Esophagus muscularis mucosa (tissue), 4 donors: ENCODE results near the gene CCDC82. TPM values are rescaled to one million over a fixed set of nuclear protein-coding genes. Genes with fewer than 3 reads are reported as not detected.

Experiments
- DNase-seq: peaks from one replicate; pipeline ENCODE4 v3.0.0-alpha.2; 2017; ENCODE audit errors: extremely low spot score
- H3K27ac ChIP-seq, 4 donors: fragments of 200-600 bp; sonication (generic); replicated peaks in 1 of 4; 1 replicate in 3 of 4; 2 replicates in 1 of 4; pipeline ENCODE4 v1.5.1; 2016 to 2019; ENCODE audit warnings: mild to moderate bottlenecking in 1 of 4
- H3K27me3 ChIP-seq, 4 donors: fragments of 200-600 bp; sonication (generic); one replicate each; pipeline versions ENCODE4 v1.5.1 to v1.6.0; 2016 to 2019
- H3K36me3 ChIP-seq, 4 donors: fragments of 200-600 bp; sonication (generic); one replicate each; pipeline ENCODE4 v1.5.1; 2016 to 2019
- H3K4me1 ChIP-seq, 4 donors: fragments of 200-600 bp; sonication (generic); one replicate each; pipeline ENCODE4 v1.5.1; 2016 to 2019
- H3K4me3 ChIP-seq, 4 donors: fragments of 200-600 bp; sonication (generic); 1 replicate in 2 of 4; 2 replicates in 2 of 4; pipeline ENCODE4 v1.5.1; 2016 to 2019; ENCODE audit warnings: mild to moderate bottlenecking in 4 of 4, moderate library complexity in 1 of 4
- H3K9me3 ChIP-seq, 4 donors: fragments of 200-600 bp; sonication (generic); 1 replicate in 3 of 4; 2 replicates in 1 of 4; pipeline ENCODE4 v1.5.1; 2016 to 2019
- EP300 ChIP-seq: sonication (generic); formaldehyde crosslinking; IDR thresholded peaks from one replicate; pipeline ENCODE4 v1.6.1; 2017; ENCODE audit warnings: antibody characterized with exemption
- POLR2A ChIP-seq: fragments of 450-650 bp; IDR thresholded peaks from one replicate; pipeline ENCODE4 v1.6.1; 2017; ENCODE audit warnings: antibody characterized with exemption, moderate library complexity, mild to moderate bottlenecking, low read depth
- POLR2AphosphoS5 ChIP-seq, 2 donors: sonication (generic); formaldehyde crosslinking; IDR thresholded peaks; one replicate each; pipeline ENCODE4 v1.6.1; 2017; ENCODE audit warnings: antibody characterized with exemption in 2 of 2
- WGBS: methylation state at CpG from one replicate; pipeline ENCODE4 v1.1.5; 2018; 5-methylcytosine and 5-hydroxymethylcytosine counted together
- intact Hi-C: fragments of 100-400 bp; cut with DNase I; formaldehyde crosslinking; loops from one replicate; pipeline ENCODE4 v1.15.1; 2023
- total RNA-seq, 4 donors: library from RNA; depleted of rRNA; stranded (reverse); fragments of >200 nt; gene quantifications; one replicate each; pipeline versions ENCODE4 v1.1.0 to v1.2.1, GENCODE V29; 2016
- TF ChIP-seq, protein P1 (sequence below), 3 experiments: fragments of 200-600 bp in 2 of 3; fragments of 450-650 bp in 1 of 3; sonication (generic) in 2 of 3; IDR thresholded peaks; one replicate each; pipeline ENCODE4 v1.5.1; 2017 to 2019; ENCODE audit warnings: antibody characterized with exemption in 3 of 3, mild to moderate bottlenecking in 2 of 3, moderate library complexity in 1 of 3

CCDC82 gene
- total RNA-seq, 4 donors from 2014 or later = 12.3 to 23.3 (median 14.7) TPM

DNA sequence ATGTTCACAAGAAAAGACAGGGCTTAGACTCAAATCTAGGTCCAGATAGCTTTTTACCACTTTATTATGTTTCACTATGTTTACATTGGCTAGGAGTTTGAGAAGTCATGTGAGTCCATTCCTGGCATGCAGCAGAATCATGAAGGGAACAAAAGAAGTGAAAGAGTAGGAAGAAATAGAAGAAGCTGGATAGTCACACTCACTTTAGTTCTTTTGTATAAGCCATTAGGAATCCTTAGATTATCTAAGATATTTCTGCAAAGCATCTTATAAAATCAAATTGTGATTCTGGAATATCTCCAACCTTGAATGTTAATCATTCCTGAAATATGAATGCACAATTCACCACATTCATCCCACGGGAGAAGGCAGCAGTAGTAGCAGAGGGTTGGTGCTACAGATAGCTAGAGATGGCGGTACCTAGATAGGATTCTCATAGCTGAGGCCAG lies 78.6 kb downstream of the CCDC82 start:
- WGBS = 40% methylated on average over 2 of the region's 2 CpGs
- Histone ChIP-seq H3K36me3 (no peaks in the 10 kb centered on the region), H3K27ac (peak overlapping the region; percentile 35 to 64 (median 44)), H3K4me3 (no peak overlapping the region), H3K4me1 (peaks cover 61 to 99% (median 93%) of the 10 kb centered on the region in 4 donors), H3K27me3 (no peaks in the 10 kb centered on the region), H3K9me3 (no peaks in the 10 kb centered on the region)
- DNase-seq = no peak
- intact Hi-C loops = no loop called here
- TF ChIP-seq POLR2AphosphoS5 (IDR thresholded peaks at IDR 0.05) (no peak), POLR2A (no peak), EP300 (no peak)
- TF ChIP-seq, protein P1, sequence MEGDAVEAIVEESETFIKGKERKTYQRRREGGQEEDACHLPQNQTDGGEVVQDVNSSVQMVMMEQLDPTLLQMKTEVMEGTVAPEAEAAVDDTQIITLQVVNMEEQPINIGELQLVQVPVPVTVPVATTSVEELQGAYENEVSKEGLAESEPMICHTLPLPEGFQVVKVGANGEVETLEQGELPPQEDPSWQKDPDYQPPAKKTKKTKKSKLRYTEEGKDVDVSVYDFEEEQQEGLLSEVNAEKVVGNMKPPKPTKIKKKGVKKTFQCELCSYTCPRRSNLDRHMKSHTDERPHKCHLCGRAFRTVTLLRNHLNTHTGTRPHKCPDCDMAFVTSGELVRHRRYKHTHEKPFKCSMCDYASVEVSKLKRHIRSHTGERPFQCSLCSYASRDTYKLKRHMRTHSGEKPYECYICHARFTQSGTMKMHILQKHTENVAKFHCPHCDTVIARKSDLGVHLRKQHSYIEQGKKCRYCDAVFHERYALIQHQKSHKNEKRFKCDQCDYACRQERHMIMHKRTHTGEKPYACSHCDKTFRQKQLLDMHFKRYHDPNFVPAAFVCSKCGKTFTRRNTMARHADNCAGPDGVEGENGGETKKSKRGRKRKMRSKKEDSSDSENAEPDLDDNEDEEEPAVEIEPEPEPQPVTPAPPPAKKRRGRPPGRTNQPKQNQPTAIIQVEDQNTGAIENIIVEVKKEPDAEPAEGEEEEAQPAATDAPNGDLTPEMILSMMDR (IDR thresholded peaks at IDR 0.05) = no peak

DNA sequence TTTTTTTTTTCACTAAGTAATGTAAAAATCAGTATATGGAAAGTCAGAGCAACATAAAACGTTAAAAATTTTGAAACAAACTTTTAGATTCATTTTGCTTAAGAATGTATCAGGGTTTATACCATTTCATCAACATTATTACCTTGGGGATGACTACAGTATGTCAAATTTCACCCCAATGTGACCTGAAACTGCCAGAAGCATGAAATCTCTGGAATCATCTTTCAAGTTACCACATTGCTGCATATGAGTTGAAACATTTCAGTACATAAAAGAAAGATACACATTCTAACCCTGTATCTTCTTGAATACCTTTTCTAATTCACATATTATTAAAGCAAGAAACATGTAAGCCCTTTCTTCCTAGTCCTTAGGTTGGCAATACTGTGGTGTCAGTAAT lies 79.5 kb downstream of the CCDC82 start:
- H3K4me3 ChIP-seq = no peak overlapping the region
- DNase-seq = no peak
- H3K27ac ChIP-seq = no peak overlapping the region
- no peak for TF ChIP-seq EP300
- no peak for TF ChIP-seq POLR2AphosphoS5 (IDR thresholded peaks at IDR 0.05)
- no peak for TF ChIP-seq POLR2A
- TF ChIP-seq, protein P1 (IDR thresholded peaks at IDR 0.05) = no peak
- no peaks in the 10 kb centered on the region for H3K9me3 ChIP-seq
- 57% methylated on average over 1 of the region's 1 CpG for WGBS
- H3K4me1 ChIP-seq = peaks cover 63 to 99% (median 94%) of the 10 kb centered on the region in 4 donors
- no peaks in the 10 kb centered on the region for H3K36me3 ChIP-seq
- H3K27me3 ChIP-seq = no peaks in the 10 kb centered on the region
- intact Hi-C loops = no loop called here

DNA sequence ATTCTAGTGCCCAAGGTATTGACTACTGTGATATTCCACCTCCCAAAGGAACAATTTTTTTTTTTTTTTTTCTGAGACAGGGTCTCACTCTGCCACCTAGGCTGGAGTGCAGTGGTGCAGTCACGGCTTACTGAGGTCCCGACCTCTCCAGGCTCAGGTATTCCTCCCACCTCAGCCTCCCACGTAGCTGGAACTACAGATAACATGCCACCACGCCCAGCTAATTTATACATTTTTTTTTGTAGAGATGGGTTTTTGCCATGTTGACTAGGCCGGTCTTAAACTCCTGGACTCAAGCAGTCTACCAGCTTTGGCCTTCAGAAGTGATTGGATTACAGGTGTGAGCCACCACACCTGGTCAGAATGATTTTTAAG lies 80.1 kb downstream of the CCDC82 start:
- peak overlapping the region in 3 of 4 donors; percentile 75 to 84 (median 80) for H3K27ac ChIP-seq
- no peaks in the 10 kb centered on the region for H3K9me3 ChIP-seq
- no peak for DNase-seq
- no peaks in the 10 kb centered on the region for H3K27me3 ChIP-seq
- H3K4me3 ChIP-seq = no peak overlapping the region
- intact Hi-C loops = no loop called here
- H3K4me1 ChIP-seq = peaks cover 57 to 98% (median 94%) of the 10 kb centered on the region in 4 donors
- TF ChIP-seq POLR2A (no peak), POLR2AphosphoS5 (IDR thresholded peaks at IDR 0.05) (no peak)
- 95% methylated on average over 5 of the region's 5 CpGs for WGBS
- H3K36me3 ChIP-seq = no peaks in the 10 kb centered on the region

DNA sequence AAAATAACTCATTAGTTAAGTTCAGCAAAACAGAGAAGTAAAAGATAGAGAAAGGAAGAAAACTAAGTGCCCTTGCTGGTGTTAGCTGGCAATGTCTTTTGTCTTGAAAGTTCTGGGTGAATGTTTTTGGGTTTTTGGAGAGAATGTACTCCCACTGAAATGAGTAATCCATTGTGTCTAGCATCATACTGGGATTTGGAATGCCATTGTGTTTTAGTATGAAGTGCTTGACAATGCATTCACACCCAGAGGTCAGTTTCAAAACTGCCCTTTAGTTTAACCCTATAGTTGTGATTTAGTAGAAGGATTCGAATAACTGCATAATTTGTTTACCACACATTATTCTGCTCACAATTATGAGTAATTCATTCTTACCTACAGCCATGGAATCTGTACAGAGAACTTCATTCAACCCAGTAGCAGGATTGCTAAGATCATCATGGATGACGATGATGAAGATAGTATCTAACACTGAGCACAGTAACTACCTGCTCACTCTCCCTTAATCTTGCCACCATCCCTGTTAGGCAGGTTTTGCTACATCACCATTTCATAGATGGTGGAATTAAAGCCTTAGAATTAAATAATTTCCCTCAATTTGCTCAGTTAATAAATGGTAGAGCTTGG lies 80.6 kb downstream of the CCDC82 start:
- no peak for DNase-seq
- TF ChIP-seq EP300 = no peak
- TF ChIP-seq POLR2A = no peak
- TF ChIP-seq POLR2AphosphoS5 (IDR thresholded peaks at IDR 0.05) = no peak
- TF ChIP-seq, protein P1 (IDR thresholded peaks at IDR 0.05) = no peak
- 80% methylated on average over 2 of the region's 2 CpGs for WGBS
- Histone ChIP-seq H3K9me3 (no peaks in the 10 kb centered on the region), H3K4me1 (peaks cover 53 to 94% (median 93%) of the 10 kb centered on the region in 4 donors), H3K27ac (peak overlapping the region; percentile 75 to 84 (median 78)), H3K27me3 (no peaks in the 10 kb centered on the region), H3K36me3 (no peaks in the 10 kb centered on the region), H3K4me3 (no peak overlapping the region)
- intact Hi-C loops = no loop called here

DNA sequence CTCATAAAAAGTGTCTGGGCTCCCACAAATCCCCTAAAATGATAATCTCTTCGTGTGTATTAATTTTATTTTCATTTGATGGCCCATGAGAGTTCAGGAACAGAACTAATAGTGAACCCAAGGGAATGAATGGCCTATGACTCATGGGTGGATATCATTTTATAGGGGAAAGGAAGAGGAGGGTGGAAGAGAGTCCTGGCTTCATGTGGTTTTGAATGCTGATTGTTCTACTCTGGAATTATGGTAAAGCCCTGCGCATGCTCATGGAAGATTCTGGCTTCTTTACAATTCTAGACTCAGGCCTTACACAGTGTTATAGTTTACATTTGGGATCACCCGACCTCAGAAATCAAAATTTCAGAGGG lies 82.0 kb downstream of the CCDC82 start:
- H3K27me3 ChIP-seq = no peaks in the 10 kb centered on the region
- intact Hi-C loops = no loop called here

More for the DNA sequence above, 82.0 kb downstream of the CCDC82 start:
- no peaks in the 10 kb centered on the region for H3K9me3 ChIP-seq
- peak overlapping the region; percentile 38 to 46 (median 41) for H3K4me3 ChIP-seq
- TF ChIP-seq, protein P1 (IDR thresholded peaks at IDR 0.05) = no peak
- TF ChIP-seq POLR2A (no peak), EP300 (no peak), POLR2AphosphoS5 (IDR thresholded peaks at IDR 0.05) (no peak)
- no peak for DNase-seq
- H3K36me3 ChIP-seq = no peaks in the 10 kb centered on the region
- peaks cover 52 to 94% (median 93%) of the 10 kb centered on the region in 4 donors for H3K4me1 ChIP-seq
- H3K27ac ChIP-seq = peak overlapping the region; percentile 75 to 84 (median 78)
- 25% methylated on average over 3 of the region's 3 CpGs for WGBS
